NOMO-1 treated with dmso at 0.1 percent for 144 hours (cell line): ENCODE data around the gene C1R.
"Not testable (repeated sequence)": the region's sequence is repeated elsewhere in the genome, so short reads cannot be mapped to it uniquely, and the experiment has no call there.

Experiments
- DNase-seq: peaks from one replicate; lab custom pipeline; 2025; ENCODE audit not compliant: unreplicated experiment; lab: John Stamatoyannopoulos, UW

The C1R gene

DNA sequence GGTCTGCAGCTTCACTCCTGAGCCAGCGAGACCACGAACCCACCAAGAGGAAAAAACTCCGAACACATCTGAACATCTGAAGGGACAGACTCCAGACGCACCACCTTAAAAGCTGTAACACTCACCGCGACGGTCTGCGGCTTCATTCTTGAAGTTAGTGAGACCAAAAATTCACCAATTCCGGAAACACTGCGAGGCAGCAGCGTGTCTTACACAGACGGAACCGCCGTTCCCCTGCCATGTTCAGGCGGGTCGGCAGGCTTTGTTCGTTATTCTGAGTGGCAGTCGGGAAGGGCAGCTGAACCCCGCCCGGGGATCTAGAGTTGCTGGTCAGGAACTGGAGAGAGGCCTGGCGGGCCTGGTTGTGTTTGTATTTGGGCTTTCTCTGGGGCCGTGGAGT, 53.7 kb downstream of the C1R start:
- no peak for DNase-seq

DNA sequence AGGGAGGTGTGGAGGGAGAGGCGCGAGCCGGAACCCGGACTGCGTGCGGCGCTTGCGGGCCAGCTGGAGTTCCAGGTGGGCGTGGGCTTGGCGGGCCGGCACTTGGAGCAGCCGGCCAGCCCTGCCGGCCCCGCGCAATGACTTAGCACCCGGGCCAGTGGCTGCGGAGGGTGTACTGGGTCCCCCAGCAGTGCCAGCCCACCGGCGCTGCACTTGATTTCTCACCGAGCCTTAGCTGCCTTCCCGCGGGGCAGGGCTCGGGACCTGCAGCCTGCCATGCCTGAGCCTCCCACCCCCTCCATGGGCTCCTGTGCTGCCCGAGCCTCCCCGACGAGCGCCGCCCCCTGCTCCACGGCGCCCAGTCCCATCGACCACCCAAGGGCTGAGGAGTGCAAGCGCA, 54.8 kb downstream of the C1R start:
- DNase-seq: not testable (repeated sequence)

DNA sequence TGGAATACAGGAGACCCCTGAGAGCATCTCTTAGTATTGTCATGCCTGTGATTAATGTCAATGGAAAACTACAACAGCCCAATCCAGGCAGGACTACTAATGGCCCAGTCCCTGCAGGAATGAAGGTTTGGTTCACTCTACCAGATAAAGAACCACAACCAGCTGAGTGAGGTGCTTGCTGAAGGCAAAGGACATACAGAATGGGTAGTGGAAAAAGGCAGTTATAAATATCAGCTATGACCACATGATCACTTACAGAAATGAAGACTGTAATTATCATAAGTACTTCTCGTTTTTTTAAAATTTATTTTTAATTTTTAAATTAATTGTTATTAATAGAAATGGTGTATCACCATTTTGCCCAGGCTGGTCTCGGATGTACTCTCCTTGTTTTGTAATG, 56.8 kb downstream of the C1R start:
- no peak for DNase-seq

DNA sequence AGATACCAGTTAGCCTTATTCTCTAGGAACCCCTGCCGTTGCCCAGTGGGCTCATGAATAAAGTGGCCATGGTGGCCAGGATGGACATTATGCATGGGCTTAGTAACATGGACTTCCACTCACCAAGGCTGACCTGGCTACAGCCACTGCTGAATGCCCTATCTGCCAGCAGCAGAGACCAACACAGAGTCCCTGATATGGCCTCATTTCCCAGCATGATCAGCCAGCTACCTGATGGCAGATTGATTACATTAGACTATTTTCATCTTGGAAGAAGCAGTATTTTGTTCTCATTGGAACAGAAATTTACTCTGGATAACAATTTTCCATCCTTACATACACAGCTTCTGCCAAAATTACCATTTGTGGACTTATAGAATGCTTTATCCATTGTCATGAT, 57.8 kb downstream of the C1R start:
- DNase-seq: no peak

DNA sequence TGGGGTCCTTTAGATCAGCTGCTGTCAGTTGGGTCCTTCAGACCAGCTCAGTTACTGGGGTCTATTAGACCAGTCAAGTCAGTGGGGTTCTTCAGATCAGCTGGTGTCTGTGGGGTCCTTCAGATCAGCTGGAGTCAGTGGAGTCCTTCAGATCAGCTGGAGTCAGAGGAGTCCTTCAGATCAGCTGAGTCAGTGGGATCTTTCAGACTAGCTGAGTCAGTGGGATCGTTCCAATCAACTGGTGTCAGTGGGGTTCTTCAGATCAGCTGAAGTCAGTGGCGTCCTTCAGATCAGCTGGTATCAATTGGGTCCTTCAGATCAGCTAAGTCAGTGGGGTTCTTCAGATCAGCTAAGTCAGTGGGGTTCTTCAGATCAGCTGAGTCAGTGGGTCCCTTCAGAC, 59.3 kb downstream of the C1R start:
- DNase-seq: no peak

DNA sequence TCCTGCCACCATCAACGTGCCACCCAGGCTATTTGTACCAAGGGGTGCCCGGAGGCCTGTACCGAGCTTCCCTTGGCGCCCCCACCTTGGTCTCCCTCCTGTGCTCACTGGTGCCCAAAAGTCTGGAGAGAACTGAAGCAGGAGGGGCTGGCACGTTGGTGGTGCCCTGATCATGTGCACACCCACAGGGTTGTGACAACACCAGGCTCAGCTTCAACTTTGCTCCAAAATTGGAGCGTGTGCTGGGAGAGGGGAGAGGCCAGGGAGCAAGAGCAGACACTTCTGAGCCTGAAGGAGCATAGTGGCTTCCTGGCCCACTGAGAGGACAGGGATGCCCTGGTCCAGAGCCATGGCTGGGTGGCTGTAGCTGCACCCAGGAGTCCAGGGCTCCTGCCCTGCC, 60.9 kb downstream of the C1R start:
- DNase-seq: no peak
